ENCODE results near the gene BABAM2.

BABAM2 gene

DNA sequence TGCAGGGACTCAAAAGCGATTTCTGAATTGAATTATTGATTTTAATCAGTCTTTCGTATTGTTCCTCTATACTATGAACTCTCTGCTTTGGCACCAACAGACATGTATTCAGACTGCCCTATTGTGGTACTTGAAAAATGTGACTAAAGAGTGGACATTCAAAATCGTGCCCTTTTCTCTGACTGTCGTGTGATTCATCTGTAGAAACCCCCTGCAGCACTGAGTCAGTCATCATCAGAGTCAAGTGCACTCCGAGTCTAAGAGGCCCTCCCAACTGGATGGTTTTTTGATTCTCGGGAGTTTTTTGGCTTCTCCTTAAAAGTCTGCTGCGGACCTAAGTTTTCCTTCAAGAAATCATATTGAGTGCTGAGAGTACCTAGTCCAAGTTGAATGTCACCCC lies 405.7 kb downstream of the BABAM2 start:
- H3K9me2 ChIP-seq (replicated peaks; ENCODE audit: insufficient read depth, low read length), result no peaks in the 10 kb centered on the region
- no peaks in the 10 kb centered on the region for H3F3A ChIP-seq (ENCODE audit: insufficient read depth)
- H2AFZ ChIP-seq (ENCODE audit: low read depth, low read length, severe bottlenecking), result no peak overlapping the region
- no peak for TF ChIP-seq EZH2phosphoT487 (conservative IDR thresholded peaks at IDR 0.05; ENCODE audit: low read length)
- TF ChIP-seq CTCF (IDR thresholded peaks at IDR 0.05; ENCODE audit: insufficient read depth, low read length, poor library complexity, severe bottlenecking), result no peak
- H3K27me3 ChIP-seq (ENCODE audit: low read length), result no peaks in the 10 kb centered on the region
- no peaks in the 10 kb centered on the region for H3K9me3 ChIP-seq (ENCODE audit: insufficient read depth, low read length)
- H3K27ac ChIP-seq (ENCODE audit: low read depth, low read length), result no peak overlapping the region
- no peak overlapping the region for H3K4me3 ChIP-seq (ENCODE audit: insufficient read depth, low read length, poor library complexity, severe bottlenecking)
- no peaks in the 10 kb centered on the region for H3K79me2 ChIP-seq (ENCODE audit: insufficient read depth, low read length)
- H3K9ac ChIP-seq (ENCODE audit: low read length), result no peak overlapping the region
- no peaks in the 10 kb centered on the region for H4K20me1 ChIP-seq (ENCODE audit: low read depth, low read length)
- no peaks in the 10 kb centered on the region for H3K36me3 ChIP-seq (ENCODE audit: low read length)
- no peak overlapping the region for H3K4me2 ChIP-seq (ENCODE audit: low read depth, low read length, poor library complexity, severe bottlenecking)

- no peak overlapping the region for H3K27ac ChIP-seq (ENCODE audit: low read depth, low read length)
- H4K20me1 ChIP-seq (ENCODE audit: low read depth, low read length), result no peaks in the 10 kb centered on the region
- H3K36me3 ChIP-seq (ENCODE audit: low read length), result no peaks in the 10 kb centered on the region
- H3K4me2 ChIP-seq (ENCODE audit: low read depth, low read length, poor library complexity, severe bottlenecking), result no peak overlapping the region
- H3K9me2 ChIP-seq (replicated peaks; ENCODE audit: insufficient read depth, low read length), result no peaks in the 10 kb centered on the region
- H3K9ac ChIP-seq (ENCODE audit: low read length), result no peak overlapping the region
- H3F3A ChIP-seq (ENCODE audit: insufficient read depth), result no peaks in the 10 kb centered on the region
- no peak overlapping the region for H2AFZ ChIP-seq (ENCODE audit: low read depth, low read length, severe bottlenecking)
- no peaks in the 10 kb centered on the region for H3K27me3 ChIP-seq (ENCODE audit: low read length)
- no peak for TF ChIP-seq EZH2phosphoT487 (conservative IDR thresholded peaks at IDR 0.05; ENCODE audit: low read length)
- TF ChIP-seq CTCF (IDR thresholded peaks at IDR 0.05; ENCODE audit: insufficient read depth, low read length, poor library complexity, severe bottlenecking), result no peak
- H3K4me3 ChIP-seq (ENCODE audit: insufficient read depth, low read length, poor library complexity, severe bottlenecking), result no peak overlapping the region
- H3K9me3 ChIP-seq (ENCODE audit: insufficient read depth, low read length), result no peaks in the 10 kb centered on the region
- H3K79me2 ChIP-seq (ENCODE audit: insufficient read depth, low read length), result no peaks in the 10 kb centered on the region
These were observed 406.4 kb downstream of the BABAM2 start for GRCh38 chr2:28296904-28297303.

DNA sequence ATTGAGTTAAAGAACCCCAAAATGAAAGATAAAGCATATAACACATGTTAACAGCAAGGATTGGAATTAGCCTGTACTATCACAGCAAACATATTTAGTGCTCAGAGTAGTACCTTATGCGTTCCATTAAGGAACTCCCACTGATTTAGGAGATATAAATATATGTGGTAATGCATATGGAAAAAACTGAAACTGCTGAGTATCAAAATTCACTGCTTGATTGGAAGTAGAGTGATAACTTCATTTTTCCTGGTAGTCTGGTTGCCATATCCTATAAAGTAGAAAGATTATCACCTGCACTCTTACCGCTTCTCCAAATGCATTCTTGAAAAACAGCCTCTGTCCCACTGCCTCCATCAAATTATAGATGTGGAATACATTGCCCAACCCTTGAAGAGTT lies 407.0 kb downstream of the BABAM2 start:
- H3K36me3 ChIP-seq (ENCODE audit: low read length), result no peaks in the 10 kb centered on the region
- no peaks in the 10 kb centered on the region for H3K9me2 ChIP-seq (replicated peaks; ENCODE audit: insufficient read depth, low read length)
- H4K20me1 ChIP-seq (ENCODE audit: low read depth, low read length), result no peaks in the 10 kb centered on the region
- H3K9me3 ChIP-seq (ENCODE audit: insufficient read depth, low read length), result no peaks in the 10 kb centered on the region
- H3K4me2 ChIP-seq (ENCODE audit: low read depth, low read length, poor library complexity, severe bottlenecking), result no peak overlapping the region
- H3K4me3 ChIP-seq (ENCODE audit: insufficient read depth, low read length, poor library complexity, severe bottlenecking), result no peak overlapping the region
- no peaks in the 10 kb centered on the region for H3K79me2 ChIP-seq (ENCODE audit: insufficient read depth, low read length)
- H3K9ac ChIP-seq (ENCODE audit: low read length), result no peak overlapping the region
- H2AFZ ChIP-seq (ENCODE audit: low read depth, low read length, severe bottlenecking), result no peak overlapping the region
- no peaks in the 10 kb centered on the region for H3K27me3 ChIP-seq (ENCODE audit: low read length)
- no peaks in the 10 kb centered on the region for H3F3A ChIP-seq (ENCODE audit: insufficient read depth)
- no peak overlapping the region for H3K27ac ChIP-seq (ENCODE audit: low read depth, low read length)
- TF ChIP-seq CTCF (IDR thresholded peaks at IDR 0.05; ENCODE audit: insufficient read depth, low read length, poor library complexity, severe bottlenecking), result no peak
- TF ChIP-seq EZH2phosphoT487 (conservative IDR thresholded peaks at IDR 0.05; ENCODE audit: low read length), result no peak

GRCh38 chr2:28298406-28298805 lies 407.9 kb downstream of the BABAM2 start:
- TF ChIP-seq EZH2phosphoT487 (conservative IDR thresholded peaks at IDR 0.05; ENCODE audit: low read length), result no peak
- TF ChIP-seq CTCF (IDR thresholded peaks at IDR 0.05; ENCODE audit: insufficient read depth, low read length, poor library complexity, severe bottlenecking), result no peak
- Histone ChIP-seq H2AFZ (ENCODE audit: low read depth, low read length, severe bottlenecking) (no peak overlapping the region), H3K9me3 (ENCODE audit: insufficient read depth, low read length) (no peaks in the 10 kb centered on the region), H3K4me3 (ENCODE audit: insufficient read depth, low read length, poor library complexity, severe bottlenecking) (no peak overlapping the region), H3F3A (ENCODE audit: insufficient read depth) (no peaks in the 10 kb centered on the region), H3K9ac (ENCODE audit: low read length) (no peak overlapping the region), H3K36me3 (ENCODE audit: low read length) (no peaks in the 10 kb centered on the region), H3K4me2 (ENCODE audit: low read depth, low read length, poor library complexity, severe bottlenecking) (no peak overlapping the region), H3K27ac (ENCODE audit: low read depth, low read length) (no peak overlapping the region), H3K9me2 (replicated peaks; ENCODE audit: insufficient read depth, low read length) (no peaks in the 10 kb centered on the region), H3K79me2 (ENCODE audit: insufficient read depth, low read length) (no peaks in the 10 kb centered on the region), H3K27me3 (ENCODE audit: low read length) (no peaks in the 10 kb centered on the region), H4K20me1 (ENCODE audit: low read depth, low read length) (no peaks in the 10 kb centered on the region)

Measured in SU-DHL-6 (cell line).